Neuronal stem cell (in vitro differentiated cells): ENCODE measurements around the gene PRRX2.

Experiments used
- DNase-seq: peaks from one replicate; pipeline ENCODE4 v3.0.0-alpha.2; 2013; ENCODE audit warnings: low spot score
- H2AFZ ChIP-seq: one replicate; pipeline ENCODE4 v1.6.1; 2013; ENCODE audit warnings: mild to moderate bottlenecking, low read length, inconsistent platforms
- H2AK5ac ChIP-seq: 2 replicates; pipeline ENCODE4 v1.6.1; 2013; ENCODE audit warnings: low read depth, mild to moderate bottlenecking, inconsistent platforms, low read length, moderate library complexity, mixed read lengths
- H2BK120ac ChIP-seq: 2 replicates; pipeline ENCODE4 v1.6.1; 2013; ENCODE audit warnings: low read depth, mild to moderate bottlenecking, inconsistent platforms, low read length, moderate library complexity, mixed read lengths
- H2BK12ac ChIP-seq: one replicate; pipeline ENCODE4 v1.6.1; 2013; ENCODE audit warnings: low read length, inconsistent platforms
- H2BK15ac ChIP-seq: 2 replicates; pipeline ENCODE4 v1.6.1; 2013; ENCODE audit warnings: mild to moderate bottlenecking, low read length, inconsistent platforms, mixed read lengths
- H2BK5ac ChIP-seq: one replicate; pipeline ENCODE4 v1.6.1; 2013; ENCODE audit warnings: inconsistent platforms, mild to moderate bottlenecking, low read length, moderate library complexity
- H3K14ac ChIP-seq: one replicate; pipeline ENCODE4 v1.6.1; 2013; ENCODE audit warnings: low read length, inconsistent platforms
- H3K18ac ChIP-seq: 2 replicates; pipeline ENCODE4 v1.6.1; 2013; ENCODE audit warnings: low read length, inconsistent platforms
- H3K23ac ChIP-seq: 2 replicates; pipeline ENCODE4 v1.6.1; 2013; ENCODE audit warnings: low read depth, mild to moderate bottlenecking, mixed read lengths, low read length, inconsistent platforms; ENCODE audit not compliant: poor library complexity
- H3K27ac ChIP-seq: replicated peaks from 3 replicates; pipeline ENCODE4 v1.5.1; 2013; ENCODE audit warnings: low read length, inconsistent platforms
- H3K27me3 ChIP-seq, 3 experiments: 2 replicates each; pipeline ENCODE4 v1.6.1; 2013; ENCODE audit warnings: low read length in 3 of 3, mild to moderate bottlenecking in 2 of 3, inconsistent platforms in 1 of 3, low read depth in 1 of 3, mixed read lengths in 1 of 3, moderate library complexity in 1 of 3; ENCODE audit not compliant: control insufficient read depth in 3 of 3, insufficient read depth in 3 of 3
- H3K36me3 ChIP-seq, 2 donors: replicated peaks in 1 of 2; 2 replicates each; pipeline ENCODE4 v1.6.1; 2013; ENCODE audit warnings: low read length in 2 of 2; ENCODE audit not compliant: control insufficient read depth in 2 of 2, insufficient read depth in 2 of 2
- H3K4ac ChIP-seq: 2 replicates; pipeline ENCODE4 v1.6.1; 2013; ENCODE audit warnings: inconsistent platforms, mild to moderate bottlenecking, low read length, moderate library complexity
- H3K4me1 ChIP-seq, 2 donors: 1 replicate in 1 of 2; 2 replicates in 1 of 2; pipeline ENCODE4 v1.6.1; 2013; ENCODE audit warnings: low read length in 2 of 2, low read depth in 1 of 2; ENCODE audit not compliant: control insufficient read depth in 2 of 2, insufficient read depth in 1 of 2
- H3K4me2 ChIP-seq: one replicate; pipeline ENCODE4 v1.6.1; 2013; ENCODE audit warnings: mild to moderate bottlenecking, low read length, inconsistent platforms; ENCODE audit not compliant: insufficient read depth, poor library complexity, severe bottlenecking
- H3K4me3 ChIP-seq, 2 donors: 2 replicates each; pipeline ENCODE4 v1.5.1; 2013; ENCODE audit warnings: low read length in 2 of 2, mild to moderate bottlenecking in 2 of 2, inconsistent platforms in 1 of 2, moderate library complexity in 1 of 2
- H3K79me1 ChIP-seq: one replicate; pipeline ENCODE4 v1.6.1; 2013; ENCODE audit warnings: low read depth, mild to moderate bottlenecking, inconsistent platforms, low read length, moderate library complexity
- H3K9ac ChIP-seq: one replicate; pipeline ENCODE4 v1.6.1; 2013; ENCODE audit warnings: mild to moderate bottlenecking, low read depth, low read length, inconsistent platforms; ENCODE audit not compliant: poor library complexity
- H3K9me3 ChIP-seq, 2 donors: replicated peaks in 1 of 2; 2 replicates each; pipeline versions ENCODE3 to v1.6.1; 2013; ENCODE audit warnings: low read length in 2 of 2, mild to moderate bottlenecking in 2 of 2, inconsistent platforms in 1 of 2, low read depth in 1 of 2, mixed read lengths in 1 of 2, moderate library complexity in 1 of 2; ENCODE audit not compliant: control insufficient read depth in 2 of 2, insufficient read depth in 1 of 2
- H4K8ac ChIP-seq: one replicate; pipeline ENCODE4 v1.6.1; 2013; ENCODE audit warnings: low read depth, mild to moderate bottlenecking, inconsistent platforms, low read length, moderate library complexity
- H4K91ac ChIP-seq: one replicate; pipeline ENCODE4 v1.6.1; 2013; ENCODE audit warnings: low read length, low read depth, mild to moderate bottlenecking, inconsistent platforms; ENCODE audit not compliant: poor library complexity
- WGBS, 2 donors: extraction: QIAGEN DNeasy Blood & Tissue Kit; methylation state at CpG; one replicate each; pipeline ENCODE4 v1.1.7; 2013; ENCODE audit warnings: missing lambda C conversion rate in 2 of 2, mixed read lengths in 1 of 2; ENCODE audit not compliant: insufficient read length in 2 of 2, insufficient replicate concordance in 1 of 2; ENCODE audit errors: extremely low coverage in 2 of 2; 5-methylcytosine and 5-hydroxymethylcytosine counted together

Gene PRRX2

DNA sequence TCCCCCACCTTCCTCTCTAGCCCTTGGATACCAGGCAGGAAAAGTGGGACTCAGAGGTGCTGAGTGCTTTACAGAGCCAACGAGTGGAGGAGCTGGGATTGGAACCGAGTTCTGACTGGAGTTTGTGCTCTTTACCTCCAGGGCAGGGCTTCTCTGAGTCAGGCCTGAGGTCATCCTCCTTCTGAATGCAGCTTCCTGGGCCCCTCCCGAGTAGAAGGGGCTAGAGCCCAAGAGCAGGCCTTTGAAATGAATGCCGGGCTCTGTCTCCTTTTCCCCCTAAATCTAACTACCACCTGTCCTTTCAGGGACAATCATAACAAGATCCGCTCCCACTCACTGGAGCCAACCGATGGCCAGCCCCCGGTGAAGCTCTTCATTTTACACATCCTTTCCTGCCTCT, 74.7 kb downstream of the PRRX2 start:
- Histone ChIP-seq H3K14ac (no peak overlapping the region), H4K8ac (no peak overlapping the region), H2AK5ac (no peak overlapping the region), H2BK15ac (no peak overlapping the region), H2BK12ac (no peak overlapping the region), H3K4ac (no peak overlapping the region), H2AFZ (no peak overlapping the region), H3K4me2 (no peak overlapping the region), H3K23ac (no peak overlapping the region), H3K36me3 (no peaks in the 10 kb centered on the region), H3K4me3 (no peak overlapping the region), H3K79me1 (no peaks in the 10 kb centered on the region), H3K18ac (no peak overlapping the region), H4K91ac (no peak overlapping the region), H2BK120ac (no peak overlapping the region), H2BK5ac (no peak overlapping the region), H3K27ac (no peak overlapping the region), H3K27me3 (peaks cover 0 to 32% (median 4%) of the 10 kb centered on the region in 3 experiments), H3K4me1 (peaks cover 0 to 3% of the 10 kb centered on the region in 2 donors), H3K9me3 (no peaks in the 10 kb centered on the region), H3K9ac (no peak overlapping the region)
- WGBS, 2 donors, result no CpG with 5 or more reads among the region's 7 CpGs
- no peak for DNase-seq

DNA sequence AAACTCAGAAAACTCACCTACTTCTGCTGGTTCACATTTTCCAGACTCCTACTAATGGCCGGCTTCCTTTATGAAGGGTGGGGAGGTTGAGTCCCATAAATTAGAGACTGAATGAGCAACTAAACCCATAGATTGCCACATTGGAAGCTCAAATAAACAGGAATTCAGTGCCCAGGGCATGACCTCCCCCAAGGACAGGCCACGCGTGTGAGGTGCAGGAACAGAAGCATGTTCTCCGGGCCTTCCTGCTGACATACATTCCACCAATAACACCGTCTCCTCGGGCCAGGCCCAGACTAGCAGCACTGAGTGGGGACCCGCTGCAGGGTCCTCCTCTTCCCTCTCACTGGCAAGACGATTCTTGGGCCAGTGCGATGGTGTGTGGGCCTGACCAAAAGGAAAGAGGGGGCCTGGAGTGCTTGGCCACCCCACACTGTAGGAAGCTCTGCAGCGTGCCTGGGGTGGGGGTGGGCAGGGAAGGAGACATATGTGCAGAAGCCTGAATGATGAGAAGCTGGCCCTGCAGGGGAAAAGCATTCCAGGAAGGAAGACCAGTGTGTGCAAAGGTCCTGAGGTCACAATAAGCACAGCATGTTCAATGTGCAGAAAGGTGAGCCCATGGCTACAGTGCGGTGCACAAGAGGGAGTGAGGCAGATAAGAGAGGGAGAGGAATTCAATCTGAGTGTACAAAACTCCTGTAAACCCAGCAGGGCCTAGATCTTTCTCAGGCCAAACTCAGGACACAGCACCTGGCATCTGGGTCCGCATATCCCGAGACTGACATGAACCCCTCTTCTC, 75.4 kb downstream of the PRRX2 start:
- no CpG with 5 or more reads among the region's 13 CpGs for WGBS, 2 donors

GRCh38 chr9:129745200-129745599, 79.8 kb downstream of the PRRX2 start:
- Histone ChIP-seq H3K27ac (no peak overlapping the region), H4K91ac (no peak overlapping the region), H2AFZ (no peak overlapping the region), H3K79me1 (no peaks in the 10 kb centered on the region), H3K18ac (no peak overlapping the region), H2BK5ac (no peak overlapping the region), H2BK12ac (no peak overlapping the region), H4K8ac (no peak overlapping the region), H3K9ac (no peak overlapping the region), H3K4ac (no peak overlapping the region), H2AK5ac (no peak overlapping the region), H3K14ac (no peak overlapping the region), H2BK15ac (no peak overlapping the region), H3K4me2 (no peak overlapping the region), H3K23ac (no peak overlapping the region), H2BK120ac (no peak overlapping the region), H3K27me3 (peaks cover 0 to 28% (median 0%) of the 10 kb centered on the region in 3 experiments), H3K4me1 (no peaks in the 10 kb centered on the region), H3K9me3 (no peaks in the 10 kb centered on the region), H3K36me3 (no peaks in the 10 kb centered on the region), H3K4me3 (no peak overlapping the region)
- no peak for DNase-seq
- WGBS, 2 donors, result no CpG with 5 or more reads among the region's 7 CpGs

More for the DNA sequence above, 75.4 kb downstream of the PRRX2 start:
- Histone ChIP-seq H3K36me3 (no peaks in the 10 kb centered on the region), H3K4me3 (no peak overlapping the region), H2BK5ac (peak overlapping the region; percentile 22), H3K4me1 (peaks cover 0 to 3% of the 10 kb centered on the region in 2 donors), H2AFZ (no peak overlapping the region), H3K18ac (no peak overlapping the region), H2BK12ac (no peak overlapping the region), H3K4ac (no peak overlapping the region), H3K27ac (no peak overlapping the region), H3K79me1 (no peaks in the 10 kb centered on the region), H4K8ac (no peak overlapping the region), H3K9ac (no peak overlapping the region), H3K9me3 (no peaks in the 10 kb centered on the region), H4K91ac (no peak overlapping the region), H3K14ac (no peak overlapping the region), H2BK15ac (peak overlapping the region; percentile 75), H3K27me3 (peaks cover 0 to 32% (median 4%) of the 10 kb centered on the region in 3 experiments), H3K23ac (no peak overlapping the region), H2AK5ac (peak overlapping the region; percentile 70), H2BK120ac (no peak overlapping the region), H3K4me2 (no peak overlapping the region)
- no peak for DNase-seq

DNA sequence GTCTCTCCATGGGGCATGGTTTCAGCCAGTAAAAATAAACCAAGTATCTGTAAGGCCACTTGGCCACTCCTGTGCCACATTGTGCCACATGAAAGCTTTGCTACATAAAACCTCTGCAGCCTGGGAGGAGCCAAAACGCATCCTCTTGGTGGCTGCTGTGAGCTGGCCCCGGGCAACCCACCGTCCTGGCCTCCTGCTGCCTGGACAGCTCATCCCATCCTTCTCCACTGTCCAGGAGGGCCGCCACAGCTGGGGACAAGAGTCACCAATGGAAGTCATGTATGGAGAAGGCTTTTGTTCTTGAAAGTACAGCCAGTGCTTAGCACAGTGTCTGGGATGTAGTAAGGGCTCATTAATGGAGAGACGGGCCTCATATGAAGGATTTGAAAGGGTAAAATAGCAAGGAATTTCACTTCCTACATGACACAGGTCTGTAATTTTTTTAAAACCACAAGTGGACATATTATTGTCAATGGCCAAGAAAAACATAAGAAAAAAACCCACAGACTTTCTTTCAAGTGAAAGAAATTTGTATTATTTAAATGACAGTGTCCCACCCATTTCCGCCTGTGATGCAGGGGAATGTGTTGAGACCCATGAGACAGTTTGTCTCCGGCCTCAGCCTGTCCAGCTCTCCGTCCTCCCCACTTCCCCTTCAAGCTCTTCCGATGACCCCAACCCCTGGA, 80.8 kb downstream of the PRRX2 start:
- H3K18ac ChIP-seq, result no peak overlapping the region
- DNase-seq, result no peak
- H4K8ac ChIP-seq, result no peak overlapping the region
- H3K9ac ChIP-seq, result no peak overlapping the region
- no peaks in the 10 kb centered on the region for H3K79me1 ChIP-seq
- WGBS, 2 donors, result no CpG with 5 or more reads among the region's 9 CpGs
- H3K36me3 ChIP-seq, result no peaks in the 10 kb centered on the region
- H3K4me2 ChIP-seq, result no peak overlapping the region
- H3K4me1 ChIP-seq, result no peaks in the 10 kb centered on the region
- no peak overlapping the region for H2BK15ac ChIP-seq
- no peak overlapping the region for H2AFZ ChIP-seq
- no peak overlapping the region for H3K27ac ChIP-seq
- H2BK12ac ChIP-seq, result no peak overlapping the region
- H2AK5ac ChIP-seq, result no peak overlapping the region
- H3K14ac ChIP-seq, result no peak overlapping the region
- no peak overlapping the region for H3K4ac ChIP-seq
- no peak overlapping the region for H3K4me3 ChIP-seq
- H3K23ac ChIP-seq, result no peak overlapping the region
- no peaks in the 10 kb centered on the region for H3K9me3 ChIP-seq
- peaks cover 0 to 33% (median 0%) of the 10 kb centered on the region in 3 experiments for H3K27me3 ChIP-seq
- H4K91ac ChIP-seq, result no peak overlapping the region
- H2BK5ac ChIP-seq, result no peak overlapping the region
- no peak overlapping the region for H2BK120ac ChIP-seq
